ENCODE data around the gene SEC14L1. TPM values are rescaled to one million over a fixed set of nuclear protein-coding genes. Genes with fewer than 3 reads are reported as not detected.
A peak's percentile ranks its signal among the peaks of the same experiment; 100 is the strongest.

The SEC14L1 gene
- total and polyA plus RNA-seq, 2 of the 8 experiments (the other 6 are each of a cell fraction or from before 2014, with no cell fraction given) = 27.2 to 74.4 TPM

DNA sequence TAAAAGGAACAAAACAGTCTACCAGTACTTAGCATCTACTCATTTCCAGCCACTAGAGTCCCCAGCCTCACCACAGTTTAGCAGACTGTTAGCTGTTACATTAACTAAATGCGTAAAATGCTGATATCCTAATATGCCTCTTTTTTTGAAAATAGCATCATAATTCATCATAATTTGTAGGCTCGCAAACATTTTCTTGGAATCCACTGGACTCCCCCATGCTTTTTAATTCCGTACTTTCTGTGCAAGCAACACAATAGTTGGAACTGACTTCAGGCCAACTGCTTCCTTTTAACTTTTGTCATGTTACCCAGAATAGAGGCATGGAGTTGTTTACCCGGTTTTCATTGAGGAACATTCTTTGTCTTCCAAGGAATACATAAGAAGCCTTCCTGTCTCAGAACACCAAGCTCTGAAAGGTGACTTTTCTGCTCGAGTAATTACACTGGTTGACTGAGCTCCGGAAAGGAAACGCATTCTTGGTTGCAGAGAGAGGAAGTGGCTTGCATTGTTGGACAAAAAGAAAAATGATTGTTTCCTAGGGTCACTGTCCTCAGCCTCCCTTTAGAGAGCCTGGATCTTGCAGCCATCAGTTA lies 30.9 kb upstream of the SEC14L1 start:
- Histone ChIP-seq H3K27ac (ENCODE audit: low read depth, low read length) (0 out of 2 replicates have a peak overlapping the region, but pooled peaks have one; percentile 13), H4K91ac (replicated peaks; ENCODE audit: insufficient read length, low read length) (peak overlapping the region; percentile 32), H3K18ac (ENCODE audit: extremely low read depth, low read length) (no peak overlapping the region), H3K23me2 (ENCODE audit: low read depth, low read length) (no peaks in the 10 kb centered on the region), H2AK5ac (ENCODE audit: low read depth, low read length) (no peak overlapping the region), H3K23ac (ENCODE audit: insufficient read length) (no peak overlapping the region), H2AFZ (ENCODE audit: low read length) (no peak overlapping the region), H2BK15ac (ENCODE audit: low read length) (no peak overlapping the region), H4K5ac (ENCODE audit: insufficient read length, low read depth, low read length) (no peak overlapping the region), H3K9me3 (ENCODE audit: insufficient read depth in 2 of 2, low read depth in 1 of 2, low read length in 1 of 2) (no peaks in the 10 kb centered on the region), H2BK12ac (ENCODE audit: low read depth, low read length) (no peak overlapping the region), H3K56ac (replicated peaks; ENCODE audit: insufficient read length, low read depth, low read length) (no peak overlapping the region), H2BK5ac (ENCODE audit: low read depth, low read length) (no peak overlapping the region), H4K20me1 (replicated peaks in 1 of 2; ENCODE audit: control insufficient read depth in 1 of 2, insufficient read depth in 2 of 2, low read length in 2 of 2) (no peaks in the 10 kb centered on the region), H3K4me3 (ENCODE audit: extremely low read depth in 1 of 4, insufficient read depth in 2 of 4, low read depth in 3 of 4, low read length in 4 of 4) (no peak overlapping the region), H3K27me3 (replicated peaks in 1 of 4; ENCODE audit: control insufficient read depth in 3 of 4, extremely low read depth in 1 of 4, insufficient read depth in 3 of 4, low read length in 3 of 4) (no peaks in the 10 kb centered on the region; a peak in 1 of 7 replicates), H3K4me1 (replicated peaks in 1 of 4; ENCODE audit: control insufficient read depth in 3 of 4, insufficient read depth in 4 of 4, low read length in 3 of 4) (peaks cover 4 to 15% (median 6%) of the 10 kb centered on the region in 4 experiments; a peak in 4 of 7 replicates), H3K4ac (replicated peaks; ENCODE audit: insufficient read length, low read depth, low read length) (no peak overlapping the region), H3K79me1 (ENCODE audit: low read depth, low read length) (no peaks in the 10 kb centered on the region), H4K8ac (ENCODE audit: extremely low read depth, insufficient read depth, low read length) (no peak overlapping the region), H3K36me3 (ENCODE audit: control insufficient read depth in 2 of 4, insufficient read depth in 4 of 4, low read length in 3 of 4) (no peaks in the 10 kb centered on the region), H3K14ac (ENCODE audit: insufficient read length) (no peak overlapping the region), H2BK120ac (replicated peaks; ENCODE audit: low read depth, low read length) (no peak overlapping the region), H3K4me2 (ENCODE audit: insufficient read depth in 1 of 2, low read depth in 2 of 2, low read length in 2 of 2) (peak overlapping the region in 1 of 2 experiments; percentile 7; a peak in 1 of 4 replicates), H3K79me2 (ENCODE audit: control insufficient read depth in 1 of 2, insufficient read depth in 2 of 2, low read length in 2 of 2) (no peaks in the 10 kb centered on the region), H2BK20ac (ENCODE audit: low read length) (no peak overlapping the region), H3K9ac (replicated peaks in 1 of 4; ENCODE audit: extremely low read depth in 1 of 4, low read depth in 3 of 4, low read length in 3 of 4) (no peak overlapping the region)
- TF ChIP-seq EP300 (IDR thresholded peaks at IDR 0.05; ENCODE audit: borderline replicate concordance in 1 of 2, low read depth in 2 of 2, low read length in 2 of 2) (no peak), RAD21 (IDR thresholded peaks at IDR 0.05 in 1 of 2, conservative IDR thresholded peaks at IDR 0.05 in 1 of 2; ENCODE audit: low read depth in 2 of 2, low read length in 2 of 2) (0 out of 4 replicates have a peak, but pooled peaks of 1 of the 2 experiments have one; percentile 2)
- no peak for DNase-seq (ENCODE audit: low read depth in 1 of 2, low spot score in 2 of 2)
- CTCF ChIA-PET (ENCODE audit: partially characterized antibody) = interaction anchor here (0.5 to 0.9 kb wide), 3 partner anchors 21 to 38 kb away, joined by 3 to 4 read pairs (median 3); no protein-coding TSS in a partner anchor
- no peak for FAIRE-seq
- WGBS, 2 experiments (ENCODE audit: extremely low coverage in 1 of 2, insufficient coverage in 1 of 2, insufficient read length in 1 of 2, insufficient replicate concordance in 2 of 2, low coverage in 1 of 2, low lambda C conversion rate in 2 of 2, missing lambda C conversion rate in 1 of 2) = 75% methylated on average over 7 of the region's 7 CpGs; no CpG with 5 or more reads in 1 of the 2 experiments
- POLR2A ChIA-PET (ENCODE audit: partially characterized antibody) = interaction anchor here (1.1 kb wide), 1 partner anchor 21 kb away, joined by 3 read pairs; no protein-coding TSS in a partner anchor
